HG02678 (cell line): ENCODE results near the gene ZFAND2B.
A peak's percentile ranks its signal among the peaks of the same experiment; 100 is the strongest.
"Not testable (repeated sequence)": the region's sequence is repeated elsewhere in the genome, so short reads cannot be mapped to it uniquely, and the experiment has no call there.

ENCODE experiments used
- ATAC-seq: cut with Tn5 transposase; IDR thresholded peaks from one replicate; pipeline ENCODE4 v1.9.1; 2021; ENCODE audit warnings: mild to moderate bottlenecking, moderate library complexity; ENCODE audit not compliant: unreplicated experiment

Gene ZFAND2B

GRCh38 chr2:219201331-219201730 is 5.3 kb upstream of the ZFAND2B start:
- ATAC-seq: not testable (repeated sequence)

- no peak for ATAC-seq
These were observed 2.0 kb upstream of the ZFAND2B start for GRCh38 chr2:219204425-219205164.

- no peak for ATAC-seq
These were observed 1.4 kb upstream of the ZFAND2B start for GRCh38 chr2:219205165-219205538.

GRCh38 chr2:219205981-219206327 is 628 bp upstream of the ZFAND2B start:
- ATAC-seq: no peak

- no peak for ATAC-seq
These were observed 727 bp downstream of the ZFAND2B start for GRCh38 chr2:219207134-219207883.

- no peak for ATAC-seq
These were observed 1.5 kb downstream of the ZFAND2B start for GRCh38 chr2:219207884-219208740.

GRCh38 chr2:219209236-219210195 is 2.9 kb downstream of the ZFAND2B start:
- no peak for ATAC-seq

- ATAC-seq: no peak
These were observed 3.8 kb downstream of the ZFAND2B start for GRCh38 chr2:219210196-219210885.

GRCh38 chr2:219210886-219211362 is 4.3 kb downstream of the ZFAND2B start:
- no peak for ATAC-seq

GRCh38 chr2:219213026-219213415 is 6.4 kb downstream of the ZFAND2B start:
- no peak for ATAC-seq

- no peak for ATAC-seq
These were observed 7.0 kb downstream of the ZFAND2B start for GRCh38 chr2:219213486-219214071.

GRCh38 chr2:219214141-219214540 is 7.6 kb downstream of the ZFAND2B start:
- ATAC-seq: no peak

- ATAC-seq: no peak
These were observed 8.2 kb downstream of the ZFAND2B start for GRCh38 chr2:219214786-219215185.

GRCh38 chr2:219215871-219216534 is 9.4 kb downstream of the ZFAND2B start:
- ATAC-seq: no peak

- no peak for ATAC-seq
These were observed 9.9 kb downstream of the ZFAND2B start for GRCh38 chr2:219216535-219216915.

- peak; percentile 21 for ATAC-seq
These were observed 11.7 kb downstream of the ZFAND2B start for GRCh38 chr2:219218217-219218731.

GRCh38 chr2:219218732-219219701 is 12.4 kb downstream of the ZFAND2B start, which contains the start of gene ABCB6:
TSS of gene ABCB6 (minus strand) at chr2:219218958. CDS start at chr2:219218673, 285 bp downstream.
- ATAC-seq: peak; percentile 80
